ENCODE data around the gene CENPM.

DNA sequence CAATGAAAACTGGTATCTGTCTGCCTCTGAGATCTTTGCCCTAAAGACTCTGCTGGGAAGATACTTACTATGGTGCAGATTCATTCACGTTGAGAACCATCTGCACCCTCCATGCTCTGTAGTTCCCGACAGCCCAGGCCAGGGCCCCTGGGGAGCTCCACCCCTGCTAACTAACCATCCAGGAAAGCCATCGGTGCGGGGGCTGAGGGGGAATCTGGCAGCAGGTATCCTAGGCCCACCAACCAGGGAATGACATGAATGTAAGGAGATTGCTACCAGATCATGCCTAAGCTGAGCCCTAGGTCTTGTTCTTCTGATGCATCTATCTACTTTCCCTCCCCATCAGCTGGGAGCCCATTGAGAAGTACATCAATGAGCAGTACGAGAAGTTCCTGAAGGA, 40.3 kb upstream of the CENPM start:
- TF ChIP-seq, protein P1, sequence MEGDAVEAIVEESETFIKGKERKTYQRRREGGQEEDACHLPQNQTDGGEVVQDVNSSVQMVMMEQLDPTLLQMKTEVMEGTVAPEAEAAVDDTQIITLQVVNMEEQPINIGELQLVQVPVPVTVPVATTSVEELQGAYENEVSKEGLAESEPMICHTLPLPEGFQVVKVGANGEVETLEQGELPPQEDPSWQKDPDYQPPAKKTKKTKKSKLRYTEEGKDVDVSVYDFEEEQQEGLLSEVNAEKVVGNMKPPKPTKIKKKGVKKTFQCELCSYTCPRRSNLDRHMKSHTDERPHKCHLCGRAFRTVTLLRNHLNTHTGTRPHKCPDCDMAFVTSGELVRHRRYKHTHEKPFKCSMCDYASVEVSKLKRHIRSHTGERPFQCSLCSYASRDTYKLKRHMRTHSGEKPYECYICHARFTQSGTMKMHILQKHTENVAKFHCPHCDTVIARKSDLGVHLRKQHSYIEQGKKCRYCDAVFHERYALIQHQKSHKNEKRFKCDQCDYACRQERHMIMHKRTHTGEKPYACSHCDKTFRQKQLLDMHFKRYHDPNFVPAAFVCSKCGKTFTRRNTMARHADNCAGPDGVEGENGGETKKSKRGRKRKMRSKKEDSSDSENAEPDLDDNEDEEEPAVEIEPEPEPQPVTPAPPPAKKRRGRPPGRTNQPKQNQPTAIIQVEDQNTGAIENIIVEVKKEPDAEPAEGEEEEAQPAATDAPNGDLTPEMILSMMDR (IDR thresholded peaks at IDR 0.05; ENCODE audit: insufficient read depth, low read length, poor library complexity, severe bottlenecking), result no peak
- no peak for TF ChIP-seq EZH2phosphoT487 (conservative IDR thresholded peaks at IDR 0.05; ENCODE audit: low read length)

Measured in SU-DHL-6 (cell line).